DND-41 (cell line): ENCODE measurements around the gene RNF26.

Experiments
- EZH2 ChIP-seq: IDR thresholded peaks from 3 replicates; pipeline ENCODE4 v1.6.1; 2012; ENCODE audit warnings: borderline replicate concordance, low read depth, mild to moderate bottlenecking, moderate library complexity, low read length, inconsistent platforms; ENCODE audit not compliant: severe bottlenecking
- TF ChIP-seq, protein P1 (sequence below): IDR thresholded peaks from 2 replicates; pipeline ENCODE4 v1.5.1; 2012; ENCODE audit warnings: borderline replicate concordance, low read length, moderate library complexity, mild to moderate bottlenecking; ENCODE audit not compliant: poor library complexity, severe bottlenecking; ENCODE audit errors: extremely low read depth

DNA sequence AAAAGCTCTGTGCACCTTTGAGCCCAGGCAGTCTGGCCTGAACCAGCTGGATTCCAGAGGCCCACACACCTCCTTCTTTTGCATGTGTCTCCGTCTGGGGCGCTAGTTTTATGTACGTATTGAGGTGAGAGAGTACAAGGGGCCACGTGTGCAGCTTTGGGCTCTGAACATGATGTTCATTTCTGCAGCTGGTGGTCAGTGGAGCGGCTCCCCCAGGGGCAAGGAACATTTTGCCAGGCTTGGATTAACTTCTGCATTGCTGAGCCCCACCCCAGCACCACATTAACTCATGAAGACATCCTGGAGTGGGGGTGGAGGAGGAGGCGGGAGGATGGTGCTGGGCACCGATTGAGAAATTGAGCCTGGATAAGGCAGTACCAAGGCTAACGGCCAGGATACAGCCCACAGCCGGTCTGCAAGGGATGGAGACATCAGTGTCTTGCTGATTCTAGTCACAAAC lies 33.4 kb downstream of the RNF26 start:
- TF ChIP-seq, protein P1, sequence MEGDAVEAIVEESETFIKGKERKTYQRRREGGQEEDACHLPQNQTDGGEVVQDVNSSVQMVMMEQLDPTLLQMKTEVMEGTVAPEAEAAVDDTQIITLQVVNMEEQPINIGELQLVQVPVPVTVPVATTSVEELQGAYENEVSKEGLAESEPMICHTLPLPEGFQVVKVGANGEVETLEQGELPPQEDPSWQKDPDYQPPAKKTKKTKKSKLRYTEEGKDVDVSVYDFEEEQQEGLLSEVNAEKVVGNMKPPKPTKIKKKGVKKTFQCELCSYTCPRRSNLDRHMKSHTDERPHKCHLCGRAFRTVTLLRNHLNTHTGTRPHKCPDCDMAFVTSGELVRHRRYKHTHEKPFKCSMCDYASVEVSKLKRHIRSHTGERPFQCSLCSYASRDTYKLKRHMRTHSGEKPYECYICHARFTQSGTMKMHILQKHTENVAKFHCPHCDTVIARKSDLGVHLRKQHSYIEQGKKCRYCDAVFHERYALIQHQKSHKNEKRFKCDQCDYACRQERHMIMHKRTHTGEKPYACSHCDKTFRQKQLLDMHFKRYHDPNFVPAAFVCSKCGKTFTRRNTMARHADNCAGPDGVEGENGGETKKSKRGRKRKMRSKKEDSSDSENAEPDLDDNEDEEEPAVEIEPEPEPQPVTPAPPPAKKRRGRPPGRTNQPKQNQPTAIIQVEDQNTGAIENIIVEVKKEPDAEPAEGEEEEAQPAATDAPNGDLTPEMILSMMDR = no peak
- no peak for TF ChIP-seq EZH2
